OCI-LY3 (cell line): Measurements from ENCODE around the gene DGAT2.

Experiments used
- H2AFZ ChIP-seq: fragments of 200-600, 300-600 bp; shearing (Covaris generic); 2 replicates; pipeline ENCODE4 v1.6.0; 2014; ENCODE audit warnings: antibody characterized with exemption, low read depth, low read length
- H3K27ac ChIP-seq: fragments of 200-600, 300-600 bp; sonication (generic); 2 replicates; pipeline ENCODE4 v1.5.1; 2014; ENCODE audit warnings: mild to moderate bottlenecking, low read length, moderate library complexity, mixed read lengths
- H3K27me3 ChIP-seq: fragments of 200-600, 300-600 bp; sonication (generic); 2 replicates; pipeline ENCODE4 v1.6.1; 2014; ENCODE audit warnings: low read depth, low read length, mixed read lengths
- H3K36me3 ChIP-seq: fragments of 200-600, 300-600 bp; sonication (generic); replicated peaks from 2 replicates; pipeline ENCODE3; 2014; ENCODE audit warnings: low read depth, low read length, mixed read lengths
- H3K4me1 ChIP-seq: fragments of 300-600, 200-600 bp; sonication (generic); 2 replicates; pipeline ENCODE4 v1.6.1; 2014; ENCODE audit warnings: low read length, mixed read lengths
- H3K4me2 ChIP-seq: fragments of 200-600, 300-600 bp; sonication (generic); 2 replicates; pipeline ENCODE4 v1.6.1; 2014; ENCODE audit warnings: low read length, mixed read lengths
- H3K4me3 ChIP-seq: fragments of 300-600, 200-600 bp; sonication (generic); 2 replicates; pipeline ENCODE4 v1.5.1; 2014; ENCODE audit warnings: antibody characterized with exemption, mild to moderate bottlenecking, low read length, moderate library complexity
- H3K79me2 ChIP-seq: fragments of 300-600, 200-600 bp; shearing (Covaris generic); 2 replicates; pipeline ENCODE4 v1.6.1; 2014; ENCODE audit warnings: mild to moderate bottlenecking, low read length, mixed read lengths
- H3K9ac ChIP-seq: fragments of 300-600, 200-600 bp; shearing (Covaris generic); 2 replicates; pipeline ENCODE4 v1.6.0; 2014; ENCODE audit warnings: mild to moderate bottlenecking, low read length, moderate library complexity
- H3K9me3 ChIP-seq: fragments of 200-600, 300-600 bp; shearing (Covaris generic); 2 replicates; pipeline ENCODE4 v1.6.1; 2014; ENCODE audit warnings: low read length, mixed read lengths; ENCODE audit not compliant: insufficient read depth
- H4K20me1 ChIP-seq: fragments of 200-600, 300-600 bp; sonication (generic); 2 replicates; pipeline ENCODE4 v1.6.1; 2016; ENCODE audit warnings: low read length, mixed read lengths; ENCODE audit not compliant: insufficient read depth
- CTCF ChIP-seq: fragments of 200-600, 300-600 bp; sonication (generic); IDR thresholded peaks from 2 replicates; pipeline ENCODE4 v1.5.1; 2014; ENCODE audit warnings: antibody characterized with exemption, low read length, low read depth
- EZH2phosphoT487 ChIP-seq: fragments of 200-600 bp; shearing (Covaris generic); IDR thresholded peaks from 2 replicates; pipeline ENCODE4 v1.6.1; 2018; ENCODE audit warnings: antibody characterized with exemption, mixed run types, low read depth

DGAT2 gene

GRCh38 chr11:75781296-75781695 is 12.7 kb downstream of the DGAT2 start:
- Histone ChIP-seq H3K4me1 (peaks cover 23% of the 10 kb centered on the region), H3K4me2 (no peak overlapping the region), H2AFZ (no peak overlapping the region), H3K36me3 (peaks cover 8% of the 10 kb centered on the region), H3K9ac (no peak overlapping the region), H3K9me3 (no peaks in the 10 kb centered on the region), H3K27ac (no peak overlapping the region), H3K27me3 (no peaks in the 10 kb centered on the region), H4K20me1 (no peaks in the 10 kb centered on the region), H3K79me2 (no peaks in the 10 kb centered on the region), H3K4me3 (no peak overlapping the region)
- TF ChIP-seq EZH2phosphoT487 (no peak), CTCF (no peak)

- no peak for TF ChIP-seq EZH2phosphoT487
- no peak for TF ChIP-seq CTCF
- Histone ChIP-seq H3K79me2 (no peaks in the 10 kb centered on the region), H3K9me3 (no peaks in the 10 kb centered on the region), H3K4me3 (no peak overlapping the region), H3K4me2 (no peak overlapping the region), H3K9ac (no peak overlapping the region), H3K27me3 (no peaks in the 10 kb centered on the region), H4K20me1 (no peaks in the 10 kb centered on the region), H3K36me3 (peaks cover 7% of the 10 kb centered on the region), H3K27ac (no peak overlapping the region), H2AFZ (no peak overlapping the region), H3K4me1 (peaks cover 28% of the 10 kb centered on the region)
Measured at GRCh38 chr11:75781831-75782230, 13.3 kb downstream of the DGAT2 start.

GRCh38 chr11:75782540-75783263 is 14.1 kb downstream of the DGAT2 start:
- TF ChIP-seq CTCF, result no peak
- TF ChIP-seq EZH2phosphoT487, result no peak
- Histone ChIP-seq H3K9ac (no peak overlapping the region), H3K4me2 (no peak overlapping the region)

GRCh38 chr11:75783416-75784084 is 15.0 kb downstream of the DGAT2 start:
- no peak overlapping the region for H3K27ac ChIP-seq
- no peaks in the 10 kb centered on the region for H4K20me1 ChIP-seq
- H3K9me3 ChIP-seq, result no peaks in the 10 kb centered on the region
- H3K9ac ChIP-seq, result no peak overlapping the region
- no peak overlapping the region for H3K4me2 ChIP-seq
- no peak overlapping the region for H3K4me3 ChIP-seq
- no peaks in the 10 kb centered on the region for H3K27me3 ChIP-seq
- peaks cover 12% of the 10 kb centered on the region for H3K36me3 ChIP-seq
- TF ChIP-seq EZH2phosphoT487 (no peak), CTCF (no peak)
- no peak overlapping the region for H2AFZ ChIP-seq
- H3K4me1 ChIP-seq, result peaks cover 20% of the 10 kb centered on the region
- no peaks in the 10 kb centered on the region for H3K79me2 ChIP-seq

More at GRCh38 chr11:75782540-75783263, 14.1 kb downstream of the DGAT2 start:
- no peak overlapping the region for H3K4me3 ChIP-seq
- peaks cover 20% of the 10 kb centered on the region for H3K4me1 ChIP-seq
- no peaks in the 10 kb centered on the region for H4K20me1 ChIP-seq
- no peaks in the 10 kb centered on the region for H3K9me3 ChIP-seq
- no peaks in the 10 kb centered on the region for H3K27me3 ChIP-seq
- H3K36me3 ChIP-seq, result peaks cover 11% of the 10 kb centered on the region
- no peak overlapping the region for H3K27ac ChIP-seq
- no peak overlapping the region for H2AFZ ChIP-seq
- H3K79me2 ChIP-seq, result no peaks in the 10 kb centered on the region
